HuH-7.5 (cell line): ENCODE data around the gene SYTL3.
A peak's percentile ranks its signal among the peaks of the same experiment; 100 is the strongest.

ENCODE experiments used
- DNase-seq: peaks from one replicate; pipeline ENCODE4 v3.0.0; 2011; ENCODE audit warnings: low spot score

The SYTL3 gene

DNA sequence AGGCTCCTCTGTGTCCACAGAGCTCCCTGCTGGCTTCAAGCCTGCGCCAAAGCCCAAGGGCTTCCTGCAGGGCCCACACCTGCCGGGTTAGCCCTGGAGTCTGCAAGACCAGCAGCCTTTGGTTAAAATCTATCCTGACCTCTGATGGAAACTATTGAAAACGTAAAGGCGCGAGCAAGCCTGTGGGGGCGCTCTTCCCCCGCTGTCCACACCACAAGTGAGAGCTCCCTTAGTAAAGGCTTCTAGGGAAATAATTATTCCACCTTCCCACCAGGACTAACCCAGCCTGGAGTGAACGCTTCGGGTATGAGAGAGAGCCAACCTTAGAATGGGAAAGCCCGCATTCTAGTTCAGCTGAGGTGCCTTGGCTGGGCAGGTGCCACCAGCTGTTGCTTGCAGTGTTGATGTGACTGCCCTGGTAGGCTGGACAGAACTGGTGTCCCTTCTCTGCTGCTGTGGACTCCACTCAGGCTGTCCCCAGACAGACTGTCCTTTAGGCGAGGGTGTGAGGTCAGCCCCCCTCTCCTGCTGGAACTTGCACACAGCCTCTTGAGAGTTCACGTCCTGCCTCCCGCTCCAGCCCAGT, 68.7 kb downstream of the SYTL3 start:
- peak; percentile 57 for DNase-seq

DNA sequence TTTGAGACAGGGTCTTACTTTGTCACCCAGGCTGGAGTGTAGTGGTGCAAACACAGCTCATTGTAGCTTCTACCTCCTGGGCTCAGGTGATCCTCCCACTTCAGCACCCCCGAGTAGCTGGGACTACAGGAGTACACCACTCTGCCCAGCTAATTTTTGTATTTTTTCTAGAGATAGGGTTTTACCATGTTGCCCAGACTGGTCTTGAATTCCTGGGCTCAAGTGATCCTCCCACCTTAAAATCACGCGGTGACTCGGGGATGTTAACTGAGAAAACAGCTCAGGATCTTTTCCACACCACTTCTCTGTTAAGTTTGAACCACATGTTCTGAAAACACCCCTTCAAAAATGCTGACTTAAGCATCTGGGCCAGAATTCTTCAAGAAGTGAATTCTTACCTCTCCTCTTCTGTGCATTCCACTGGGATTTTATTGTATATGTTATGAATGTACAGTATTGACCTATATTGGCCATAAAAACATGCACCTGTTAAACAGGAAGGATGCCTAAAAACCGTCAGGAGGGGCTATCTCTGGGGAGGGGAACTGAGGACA, 72.4 kb downstream of the SYTL3 start:
- no peak for DNase-seq

DNA sequence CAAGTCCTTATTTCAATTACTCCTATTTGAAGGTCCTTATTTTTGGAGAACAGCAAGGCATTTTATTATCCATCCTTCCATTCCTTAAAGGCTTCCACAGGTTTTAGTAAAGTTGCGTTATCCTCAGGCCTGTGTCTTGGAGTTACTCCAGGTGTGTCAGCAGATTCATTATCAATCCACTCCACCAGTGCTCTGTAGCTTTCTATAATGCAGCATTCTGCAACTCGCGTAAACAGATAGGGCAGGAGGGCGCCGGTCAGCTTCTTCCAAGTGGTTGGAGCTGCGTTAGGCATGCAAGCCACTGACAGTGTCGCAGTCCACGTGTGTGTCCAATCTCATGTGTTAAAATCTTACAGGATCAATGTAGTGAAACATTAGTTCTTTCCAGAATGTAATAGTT, 75.8 kb downstream of the SYTL3 start:
- DNase-seq = no peak

DNA sequence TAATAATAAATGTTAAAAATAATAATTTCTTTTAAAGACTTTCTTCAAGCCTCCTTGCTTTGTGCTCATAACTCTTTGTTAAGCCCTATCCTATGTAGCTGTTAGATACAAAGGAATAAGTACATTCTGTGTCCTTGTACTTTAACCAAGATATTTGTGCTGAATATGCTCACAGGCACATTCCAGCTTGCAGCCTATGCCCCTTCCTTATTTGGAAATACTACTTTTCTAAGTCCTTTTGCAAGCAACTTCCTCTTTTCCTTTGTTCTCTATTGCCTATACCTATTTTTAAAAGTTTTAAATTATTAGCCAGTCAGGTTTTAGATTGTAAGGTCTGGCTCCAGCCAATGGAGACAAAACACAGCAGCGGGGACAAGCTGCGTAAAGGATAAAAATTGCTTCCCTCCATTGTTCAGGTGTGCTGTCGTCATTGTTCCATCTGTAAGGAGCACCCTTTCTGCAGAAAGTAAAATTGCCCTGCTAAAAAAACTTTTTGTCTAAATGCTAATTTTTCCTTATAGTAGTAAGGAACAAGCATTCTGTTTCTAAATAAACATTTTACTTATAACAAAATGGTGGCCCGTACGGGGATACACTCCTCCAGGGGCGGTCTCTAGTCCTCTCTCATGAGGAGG, 80.2 kb downstream of the SYTL3 start:
- no peak for DNase-seq

DNA sequence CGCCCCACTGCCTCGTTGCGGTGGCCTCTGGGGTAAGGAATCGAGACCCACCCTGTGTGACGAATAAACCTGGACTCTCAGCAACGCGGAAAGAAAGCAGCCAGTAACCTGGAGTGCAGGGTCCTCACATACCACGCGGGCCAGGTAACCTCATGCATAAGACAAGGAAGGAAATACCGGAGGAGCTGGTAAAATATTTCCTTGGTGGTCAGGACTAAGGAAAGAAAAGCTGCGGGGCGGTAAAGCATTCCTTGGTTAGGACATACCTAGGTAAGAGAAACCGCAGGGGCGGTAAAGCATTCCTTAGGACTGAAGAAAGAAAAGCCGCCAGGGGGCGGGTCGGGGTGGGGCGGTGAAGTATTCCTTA, 80.7 kb downstream of the SYTL3 start:
- DNase-seq = no peak

DNA sequence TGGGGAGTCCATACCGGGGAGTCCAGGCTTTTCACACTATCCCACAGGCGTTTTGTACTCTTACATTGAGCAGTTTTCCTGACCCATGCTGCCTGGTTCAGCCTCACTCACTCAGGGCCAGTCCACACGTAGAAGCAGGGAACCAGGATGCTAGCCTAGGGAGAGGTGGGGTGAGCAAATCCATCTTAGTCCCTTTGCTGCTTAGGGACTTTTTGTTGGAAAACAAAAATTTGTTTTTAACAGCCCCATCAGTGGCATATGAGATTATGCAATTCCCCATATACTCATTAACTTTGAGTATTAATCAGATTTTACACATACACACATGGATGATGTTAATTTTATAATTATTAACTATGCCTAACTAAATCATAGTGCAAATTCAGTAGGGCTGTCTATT, 85.2 kb downstream of the SYTL3 start:
- DNase-seq = no peak

DNA sequence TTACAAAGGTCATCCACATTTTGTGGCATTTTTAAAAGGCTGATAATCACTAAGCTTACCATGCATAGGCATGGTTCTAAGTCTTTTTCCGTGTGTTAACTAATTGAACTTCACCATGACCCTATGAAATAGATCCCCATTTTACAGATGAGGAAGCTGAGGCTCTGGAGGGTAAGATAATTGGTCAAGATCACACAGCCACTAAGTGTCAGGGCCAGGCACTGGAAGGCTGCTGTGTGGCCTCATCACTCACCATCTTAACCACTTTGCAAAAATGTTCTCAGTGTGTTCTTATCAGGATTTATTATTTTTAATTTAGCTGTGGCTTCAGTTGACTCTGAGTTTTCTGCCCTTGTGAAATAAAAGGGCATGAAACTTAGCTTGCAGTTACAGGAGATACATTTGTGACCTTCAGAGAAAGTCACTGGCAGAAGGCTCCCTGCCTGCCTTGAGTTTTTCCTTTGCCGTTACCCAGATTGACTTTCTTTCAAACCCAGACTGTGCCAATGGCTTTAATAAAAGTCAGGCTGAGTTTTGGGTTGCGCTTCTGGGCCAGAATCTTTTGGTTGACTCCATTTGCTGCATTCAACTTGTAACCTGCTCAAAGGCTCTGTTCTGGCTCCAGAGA, 87.3 kb downstream of the SYTL3 start:
- no peak for DNase-seq

DNA sequence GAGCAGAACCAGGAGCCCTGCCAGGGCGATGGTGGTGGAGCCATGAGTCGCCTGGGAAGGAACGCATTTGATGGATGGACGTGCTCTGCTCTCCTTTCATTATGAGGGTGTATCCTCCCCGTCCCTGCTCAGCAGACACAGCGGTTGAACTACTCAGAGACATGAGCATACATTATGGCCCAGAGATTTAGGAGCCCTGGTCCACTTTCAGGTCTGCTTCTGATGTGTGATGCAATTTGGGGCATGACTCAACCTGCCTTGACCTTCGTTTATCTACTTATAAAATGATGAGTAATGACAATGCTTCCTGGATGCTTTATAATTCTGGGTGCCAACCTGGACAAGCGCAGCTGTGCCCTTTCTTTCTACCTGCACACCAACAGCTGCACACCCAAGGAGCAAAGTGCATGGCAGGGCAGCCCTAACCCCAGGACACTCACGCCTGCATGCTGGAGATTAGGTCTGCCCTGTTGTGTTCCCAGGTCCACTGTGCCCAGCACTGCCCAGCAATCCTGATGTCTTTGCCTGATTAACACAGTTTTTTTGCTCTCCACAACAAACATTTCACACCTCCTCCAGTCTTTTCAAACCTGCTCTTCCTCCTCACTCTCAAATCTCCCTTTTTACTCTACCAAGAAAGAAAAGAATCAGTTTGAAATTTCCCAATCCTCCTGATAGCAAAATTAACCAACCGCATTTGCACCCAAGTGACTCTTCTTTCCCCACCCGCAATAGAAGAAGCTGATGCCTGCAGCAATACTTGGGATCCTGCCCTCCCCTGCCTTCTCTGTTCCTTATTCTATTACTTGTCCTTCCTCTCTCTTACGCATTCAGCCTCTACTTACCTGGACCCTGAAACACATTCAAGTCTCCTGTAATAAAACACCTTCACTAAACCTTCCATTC, 88.1 kb downstream of the SYTL3 start:
- no peak for DNase-seq

DNA sequence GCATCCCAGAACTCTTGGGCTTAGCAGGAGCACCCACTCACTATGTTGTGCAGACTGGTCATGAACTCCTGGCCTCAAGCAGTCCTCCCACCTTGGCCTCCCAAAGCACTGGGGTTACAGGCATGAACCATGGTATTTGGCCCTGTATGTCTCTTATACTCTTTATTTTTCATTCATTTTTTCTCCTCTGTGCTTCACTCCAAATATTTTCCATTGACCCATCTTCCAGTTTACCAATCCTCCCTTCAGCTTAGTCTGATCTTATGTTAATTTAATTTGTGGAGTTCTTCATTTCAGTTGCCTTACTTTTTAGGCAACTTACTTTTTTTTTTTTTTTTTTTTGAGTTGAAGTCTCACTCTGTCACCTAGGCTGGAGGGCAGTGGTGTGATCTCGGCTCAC, 89.8 kb downstream of the SYTL3 start:
- DNase-seq = no peak

DNA sequence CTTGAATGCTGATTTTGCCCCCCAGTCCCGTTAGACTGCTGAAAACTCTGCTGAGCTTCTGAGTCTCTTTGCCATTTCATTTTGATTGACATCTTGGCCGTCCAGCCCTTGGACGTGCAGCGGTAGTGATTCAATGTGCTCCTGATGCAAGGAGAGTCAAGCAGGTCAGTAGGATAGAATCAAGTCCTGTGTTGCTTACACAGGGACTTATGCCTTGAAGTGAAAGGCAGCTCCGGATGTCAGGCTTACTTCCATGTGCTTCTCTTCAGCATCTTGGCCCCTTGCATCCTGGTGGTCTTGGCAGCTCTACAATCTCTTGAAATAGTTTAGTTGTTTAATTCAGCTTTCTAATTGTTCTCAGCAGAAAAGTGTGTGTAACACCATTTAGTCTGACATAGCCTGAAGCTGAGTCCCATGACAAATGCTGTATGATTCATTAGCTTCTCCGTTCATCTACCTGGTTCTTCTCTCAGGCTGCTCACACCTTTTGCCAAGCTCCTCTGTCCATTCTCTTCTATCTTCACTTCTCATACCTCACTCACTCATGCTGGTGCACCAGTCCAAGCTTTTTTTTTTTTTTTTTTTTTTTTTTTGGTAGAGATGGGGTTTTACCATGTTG, 93.3 kb downstream of the SYTL3 start:
- no peak for DNase-seq

DNA sequence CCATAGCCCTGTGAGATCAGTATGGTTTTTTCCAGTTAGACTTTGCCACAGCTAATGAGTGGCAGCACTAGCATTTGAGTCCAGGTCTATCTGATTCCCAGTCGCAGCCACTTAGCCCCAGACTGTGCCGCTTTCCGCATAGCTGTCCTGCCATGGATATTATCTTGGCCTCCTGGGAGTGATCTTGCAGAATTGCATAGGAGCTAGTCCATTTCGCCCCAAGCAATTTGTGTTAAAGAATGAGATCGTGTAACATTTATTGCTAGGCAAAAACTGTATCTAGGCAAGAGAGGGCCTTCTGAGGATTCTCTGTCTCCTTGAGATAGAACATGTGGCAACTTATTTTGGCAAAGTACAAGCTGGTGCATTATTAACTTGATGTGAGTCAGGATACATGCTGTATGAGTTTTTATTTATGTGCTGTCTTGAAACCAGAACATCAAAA, 95.2 kb downstream of the SYTL3 start:
- DNase-seq = no peak

DNA sequence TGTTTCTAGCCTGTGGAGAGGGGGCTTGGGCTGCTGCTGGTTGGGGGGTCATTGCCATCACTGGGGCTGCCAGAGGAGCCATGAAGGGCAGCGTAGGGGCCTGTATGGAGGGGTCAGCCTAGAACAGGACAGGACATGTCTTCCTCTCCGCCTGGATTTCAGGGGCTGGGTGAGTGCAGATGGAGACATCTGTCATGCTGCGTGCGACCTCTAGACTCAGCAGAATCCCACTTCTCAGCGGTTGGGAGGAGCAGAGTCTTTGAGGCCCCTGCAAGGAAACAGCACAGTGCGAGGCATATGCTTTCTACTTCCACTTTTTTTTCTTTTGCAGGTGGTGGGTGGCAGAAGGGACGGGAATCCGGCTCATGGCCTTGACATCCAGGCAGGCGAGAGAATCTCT, 101.4 kb downstream of the SYTL3 start:
- no peak for DNase-seq

DNA sequence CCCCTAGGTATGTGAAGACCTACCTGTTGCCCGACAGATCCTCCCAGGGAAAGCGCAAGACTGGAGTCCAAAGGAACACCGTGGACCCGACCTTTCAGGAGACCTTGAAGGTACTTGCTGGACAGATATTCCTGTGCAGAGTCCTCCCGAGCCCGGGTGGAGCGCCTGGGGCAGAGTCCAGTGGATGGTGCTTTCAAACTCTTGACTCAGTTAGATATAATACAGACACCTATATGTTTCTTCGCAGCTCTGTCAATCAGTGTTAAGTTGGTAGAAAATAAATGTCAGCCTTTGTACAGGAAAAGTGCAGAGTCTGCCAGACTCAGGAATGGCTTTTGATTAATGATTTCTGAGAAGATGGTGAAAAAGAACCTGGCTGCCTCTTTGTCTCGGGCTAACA, 102.1 kb downstream of the SYTL3 start:
- DNase-seq = no peak

DNA sequence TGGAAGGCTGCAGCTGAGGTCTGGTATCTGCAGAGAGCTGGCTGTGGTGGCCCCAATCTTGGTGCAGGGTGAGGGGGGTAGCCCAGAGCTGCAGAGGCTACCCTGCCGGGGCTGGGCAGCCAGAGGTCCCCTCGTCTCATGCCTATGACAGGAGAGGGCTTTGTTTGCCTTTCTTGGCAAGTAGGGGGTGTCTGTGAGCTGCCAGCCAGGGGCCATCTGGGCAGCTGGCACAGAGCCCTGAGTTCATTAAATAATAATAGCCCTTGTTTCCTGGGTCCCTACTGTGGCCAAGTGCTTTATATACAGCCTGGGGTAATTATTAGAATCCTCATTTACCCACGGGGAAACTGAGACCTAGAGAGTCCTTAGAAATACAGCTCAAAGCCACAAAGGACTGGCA, 102.8 kb downstream of the SYTL3 start:
- no peak for DNase-seq

DNA sequence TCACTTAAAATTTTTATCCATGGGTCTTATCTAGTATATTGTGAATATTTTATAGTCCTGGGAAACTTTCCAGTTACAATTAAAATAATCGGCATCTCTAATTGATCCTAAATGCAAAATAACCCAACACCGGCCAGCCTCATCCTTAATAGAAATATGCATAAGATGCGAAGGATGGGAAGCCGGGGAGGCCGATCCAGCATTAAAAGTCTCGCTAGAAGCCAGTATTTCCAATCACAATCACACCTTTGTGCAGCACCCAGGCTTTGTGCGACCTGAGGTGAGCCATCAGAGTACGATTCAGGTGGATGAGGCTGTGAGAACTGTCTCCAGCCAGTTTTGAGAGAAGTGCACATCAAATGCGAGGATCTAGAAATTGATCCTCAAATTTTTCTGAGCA, 104.0 kb downstream of the SYTL3 start:
- no peak for DNase-seq

DNA sequence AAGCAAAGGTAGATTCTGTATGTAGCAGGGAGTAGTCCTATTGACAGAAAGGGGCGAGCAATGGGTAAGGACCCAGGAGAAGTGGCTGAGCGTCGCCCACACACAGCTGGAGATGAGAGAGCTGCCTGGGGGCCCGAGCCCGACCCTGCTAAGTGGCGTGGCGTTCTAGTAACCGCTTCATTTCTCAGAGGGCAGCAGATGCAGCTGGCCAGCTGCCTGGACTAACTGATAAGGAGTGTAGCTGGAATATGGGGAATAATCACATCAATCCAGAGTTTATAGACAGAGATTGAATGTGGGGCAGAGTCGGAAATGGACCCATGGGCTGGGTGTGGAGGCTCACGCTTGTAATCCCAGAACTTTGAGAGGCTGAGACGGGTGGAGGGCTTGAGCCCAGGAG, 104.9 kb downstream of the SYTL3 start:
- DNase-seq = no peak

DNA sequence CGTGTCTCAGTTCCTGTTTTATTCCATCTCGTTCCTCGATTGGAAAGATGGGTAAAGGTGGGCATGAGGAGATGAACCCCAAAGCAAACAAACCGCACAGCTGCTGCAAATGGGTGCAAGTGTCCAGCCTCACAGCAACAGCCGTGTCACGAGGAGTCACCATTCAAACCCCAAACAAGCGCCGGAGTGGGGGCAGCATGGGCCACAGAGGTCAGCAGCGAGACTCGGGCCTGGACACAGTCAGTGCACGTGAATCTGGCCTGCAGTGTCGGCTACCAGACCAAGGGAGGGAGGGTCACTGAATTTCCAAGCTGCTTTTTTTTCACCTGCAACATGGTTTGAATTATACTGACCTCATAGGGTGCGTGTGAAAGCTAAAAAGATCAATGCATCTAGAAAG, 105.8 kb downstream of the SYTL3 start:
- no peak for DNase-seq

DNA sequence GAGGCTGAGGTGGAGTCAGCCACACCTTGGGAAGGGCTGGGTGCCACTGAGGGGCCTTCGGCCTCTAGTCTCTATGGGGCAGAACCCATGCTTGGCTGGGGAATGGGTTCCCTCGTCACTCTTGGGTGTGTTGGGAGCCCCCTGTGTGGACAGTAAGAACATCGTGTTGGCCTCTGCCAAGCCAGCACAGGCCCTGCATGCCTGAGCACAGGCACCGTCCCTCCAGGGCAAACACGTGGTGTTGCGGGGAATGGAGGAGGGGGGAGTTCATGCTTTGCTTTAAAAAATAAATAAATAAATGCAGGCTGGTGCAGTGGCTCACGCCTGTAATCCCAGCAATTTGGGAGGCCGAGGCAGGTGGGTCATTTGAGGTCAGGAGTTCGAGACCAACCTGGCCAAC, 106.3 kb downstream of the SYTL3 start:
- no peak for DNase-seq

DNA sequence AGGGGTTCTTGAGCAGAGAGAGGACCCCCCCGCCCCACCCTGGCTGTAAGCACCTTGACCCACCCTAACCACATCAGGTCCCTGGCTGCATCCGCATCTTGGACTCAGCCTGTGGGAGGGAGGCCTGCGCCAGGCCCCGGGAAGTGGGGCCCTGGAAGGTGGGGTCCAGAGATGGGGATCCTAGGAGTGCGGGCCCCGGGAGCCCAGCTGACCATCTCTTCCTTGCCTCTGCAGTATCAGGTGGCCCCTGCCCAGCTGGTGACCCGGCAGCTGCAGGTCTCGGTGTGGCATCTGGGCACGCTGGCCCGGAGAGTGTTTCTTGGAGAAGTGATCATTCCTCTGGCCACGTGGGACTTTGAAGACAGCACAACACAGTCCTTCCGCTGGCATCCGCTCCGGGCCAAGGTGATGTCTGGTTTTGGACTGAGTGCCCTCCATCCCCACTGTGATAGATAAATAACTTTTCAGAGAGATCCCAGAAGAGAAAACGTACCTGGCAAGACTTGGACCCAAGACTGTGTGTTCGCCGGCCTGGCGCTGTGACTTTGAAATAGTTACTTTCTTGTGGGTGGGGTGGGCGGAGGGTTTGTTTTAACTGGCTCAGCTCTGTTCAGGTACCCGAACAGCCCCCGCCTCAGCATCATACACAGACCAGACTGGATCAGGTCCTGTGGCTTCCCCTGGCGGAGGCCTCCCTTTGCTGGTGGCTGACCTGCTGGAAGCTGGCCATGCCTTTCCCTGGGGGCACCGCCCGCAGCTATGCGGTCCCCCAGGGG, 107.3 kb downstream of the SYTL3 start:
- DNase-seq = no peak

DNA sequence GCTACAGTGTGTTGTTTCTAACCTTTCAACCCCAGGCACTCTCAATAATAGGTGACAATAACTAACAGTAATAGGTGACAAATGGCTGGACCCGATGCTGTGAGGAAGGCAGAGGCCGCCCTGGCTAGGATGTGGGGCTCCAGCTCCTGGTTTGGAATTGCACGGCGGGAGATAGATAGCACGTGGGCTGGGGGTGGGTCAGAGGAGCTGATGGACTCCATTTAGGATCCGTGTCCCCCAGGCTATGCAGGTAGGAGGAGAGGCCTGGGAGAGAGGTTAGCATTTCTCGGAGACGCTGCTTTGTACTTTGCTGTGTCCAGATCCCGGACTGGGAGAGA, 107.9 kb downstream of the SYTL3 start:
- DNase-seq = no peak

DNA sequence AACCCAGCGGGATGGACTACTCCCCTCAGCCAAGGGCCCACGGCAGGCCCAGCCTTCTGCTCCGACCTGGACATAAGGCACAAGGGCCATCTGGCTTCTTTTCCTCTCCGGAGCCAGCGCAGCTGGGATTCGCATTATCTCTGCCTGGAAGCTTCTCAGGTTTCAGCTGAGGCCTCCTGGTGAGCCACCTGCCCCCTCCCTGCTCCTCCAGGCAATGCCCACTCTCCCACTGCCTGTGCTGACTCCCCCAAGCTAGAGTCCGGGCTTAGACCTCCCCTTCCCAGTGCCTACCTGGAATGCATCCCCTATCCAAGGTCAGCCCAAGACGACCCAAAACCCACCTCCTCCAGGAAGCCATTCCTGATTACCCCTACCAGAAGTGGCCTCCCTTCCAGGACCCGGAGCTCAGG, 108.6 kb downstream of the SYTL3 start:
- no peak for DNase-seq
